NCI-H510A (cell line): Measurements from ENCODE around the gene RRM2.
"Not testable (repeated sequence)": the region's sequence is repeated elsewhere in the genome, so short reads cannot be mapped to it uniquely, and the experiment has no call there.

Experiments used
- DNase-seq: peaks from one replicate; lab custom pipeline; 2025; lab: John Stamatoyannopoulos, UW

The RRM2 gene

DNA sequence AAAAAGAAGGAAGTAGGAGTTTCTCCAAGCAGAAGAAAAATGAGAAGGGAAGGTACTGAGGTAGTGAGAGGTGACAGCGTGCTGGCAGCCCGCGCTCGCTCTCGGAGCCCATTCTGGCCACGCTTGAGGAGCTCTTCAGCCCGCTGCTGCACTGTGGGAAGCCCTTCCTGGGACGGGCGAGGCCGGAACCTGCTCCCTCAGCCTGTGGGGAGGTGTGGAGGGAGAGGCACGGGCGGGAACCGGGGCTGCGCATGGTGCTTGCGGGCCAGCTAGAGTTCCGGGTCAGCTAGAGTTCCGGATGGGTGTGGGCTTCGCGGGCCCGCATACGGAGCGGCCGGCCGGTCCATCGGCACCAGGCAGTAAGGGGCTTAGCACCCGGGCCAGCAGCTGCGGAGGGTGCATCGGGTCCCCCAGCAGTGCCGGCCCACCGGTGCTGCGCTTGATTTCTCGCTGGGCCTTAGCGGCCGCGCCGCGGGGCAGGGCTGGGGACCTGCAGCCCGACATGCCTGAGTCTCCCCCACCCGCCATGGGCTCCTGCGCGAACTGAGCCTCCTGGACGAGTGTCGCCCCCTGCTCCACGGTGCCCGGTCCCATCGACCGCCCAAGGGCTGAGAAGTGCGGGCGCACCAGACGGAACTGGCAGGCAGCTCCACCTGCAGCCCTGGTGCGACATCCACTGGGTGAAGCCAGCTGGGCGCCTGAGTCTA is 31.2 kb upstream of the RRM2 start:
- DNase-seq, result no peak

DNA sequence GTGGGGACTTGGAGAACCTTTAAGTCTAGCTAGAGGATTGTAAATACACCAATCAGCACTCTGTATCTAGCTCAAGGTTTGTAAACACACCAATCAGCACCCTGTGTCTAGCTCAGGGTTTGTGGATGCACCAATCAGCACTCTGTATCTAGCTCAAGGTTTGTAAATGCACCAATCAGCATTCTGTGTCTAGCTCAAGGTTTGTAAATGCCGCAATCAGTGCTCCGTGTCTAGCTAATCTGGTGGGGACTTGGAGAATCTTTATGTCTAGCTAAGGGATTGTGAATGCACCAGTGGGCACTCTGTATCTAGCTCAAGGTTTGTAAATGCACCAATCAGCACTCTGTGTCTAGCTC is 30.7 kb upstream of the RRM2 start:
- not testable (repeated sequence) for DNase-seq

DNA sequence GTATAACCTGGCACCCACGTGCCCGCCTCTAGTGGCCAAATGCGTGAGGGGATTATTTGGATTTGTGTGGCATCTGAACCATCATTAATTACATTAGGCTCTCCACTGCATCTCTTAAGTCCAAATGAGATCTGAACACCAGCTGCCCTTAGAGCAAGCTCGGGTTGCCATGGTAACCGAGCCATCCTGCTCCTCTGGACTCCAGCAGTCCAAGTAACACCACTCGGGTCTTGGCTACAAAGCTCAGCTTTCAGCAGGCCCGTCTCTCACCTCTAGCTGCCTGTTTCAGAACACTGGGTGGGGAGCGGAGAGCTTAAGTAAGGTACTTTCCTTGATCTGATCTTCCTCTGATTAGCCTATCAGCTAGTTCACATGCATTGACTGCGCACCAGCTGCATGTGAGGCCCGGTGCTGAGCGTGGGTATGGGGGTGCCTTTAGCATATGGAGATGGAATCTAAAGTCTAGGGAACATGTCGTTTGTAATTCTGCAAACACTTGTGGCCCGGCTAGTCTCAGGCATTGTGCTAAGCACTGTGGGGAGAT is 28.2 kb upstream of the RRM2 start:
- DNase-seq, result no peak

DNA sequence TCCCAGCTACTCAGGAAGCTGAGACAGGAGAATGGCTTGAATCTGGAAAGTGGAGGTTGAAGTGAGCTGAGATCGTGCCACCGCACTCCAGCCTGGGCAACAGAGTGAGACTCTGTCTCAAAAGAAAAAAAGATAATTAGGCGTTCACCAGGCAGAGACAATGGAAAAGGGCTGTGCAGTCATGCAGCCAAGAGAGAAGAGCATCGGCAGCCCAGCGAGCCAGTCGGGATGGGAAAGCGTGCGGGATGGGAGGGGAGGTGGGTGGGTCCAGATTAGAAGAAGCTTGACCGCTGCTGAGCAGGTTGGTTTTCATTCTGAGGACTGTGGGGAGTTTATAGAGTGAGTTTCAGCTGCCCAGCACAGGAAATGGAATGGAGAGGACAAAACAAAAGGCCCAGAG is 27.4 kb upstream of the RRM2 start:
- DNase-seq, result no peak

DNA sequence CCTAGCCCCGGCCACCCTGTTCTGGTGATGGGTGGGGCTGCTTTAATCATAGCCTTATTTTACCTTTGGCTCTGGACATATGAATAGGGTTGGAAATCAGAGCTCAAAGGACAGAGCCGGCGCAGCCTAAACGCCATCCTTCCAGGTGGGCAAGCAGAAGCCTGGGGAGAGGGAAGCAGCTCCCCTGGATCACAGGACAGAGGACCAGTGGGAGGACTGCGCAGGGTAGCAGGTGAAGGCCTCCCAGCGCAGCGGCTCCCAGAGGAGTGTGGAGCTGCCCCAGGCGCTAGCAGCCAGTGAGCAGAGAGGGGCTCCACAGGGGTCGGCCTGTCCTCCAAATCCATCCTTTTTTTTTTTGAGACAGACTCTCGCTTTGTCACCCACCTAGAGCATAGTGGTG is 25.9 kb upstream of the RRM2 start:
- DNase-seq, result no peak

DNA sequence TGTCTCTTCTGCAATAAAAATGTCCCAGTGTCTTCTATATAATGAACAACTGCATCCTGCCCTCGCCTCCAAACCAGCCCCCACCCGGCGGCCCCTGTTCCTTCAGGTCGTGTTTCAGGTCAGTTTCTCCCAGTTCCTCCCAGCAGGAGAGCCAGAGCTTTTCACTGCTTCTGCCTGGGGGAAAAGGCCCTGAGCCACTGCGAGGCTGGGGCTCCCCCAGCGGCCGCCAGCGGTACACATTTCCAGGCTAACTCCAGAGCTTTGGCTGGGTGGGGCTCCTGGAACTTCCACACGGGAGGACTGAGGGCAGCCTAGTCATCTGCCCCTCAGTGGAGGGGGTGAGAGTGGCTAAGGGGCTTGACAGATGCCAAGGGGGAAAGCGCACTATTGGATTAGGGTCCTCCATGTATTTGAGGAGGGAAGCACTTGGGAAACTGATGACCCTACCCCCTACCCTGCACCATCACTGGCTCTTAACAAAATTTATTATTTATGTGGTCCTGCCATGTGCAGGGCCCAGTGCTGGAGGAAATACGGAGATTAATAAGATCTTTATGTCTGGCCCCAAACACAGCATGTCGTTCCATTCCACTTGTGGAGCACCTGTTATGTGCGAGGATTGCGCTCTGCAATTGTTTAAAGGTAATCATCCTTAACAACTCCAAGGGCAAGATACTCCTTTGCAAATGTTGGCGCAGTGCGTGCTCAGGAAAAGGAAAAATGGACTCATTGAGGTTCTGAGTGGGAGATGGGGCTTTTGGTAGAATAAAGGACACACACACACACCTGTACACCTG is 25.0 kb upstream of the RRM2 start:
- DNase-seq, result peak; percentile 37

DNA sequence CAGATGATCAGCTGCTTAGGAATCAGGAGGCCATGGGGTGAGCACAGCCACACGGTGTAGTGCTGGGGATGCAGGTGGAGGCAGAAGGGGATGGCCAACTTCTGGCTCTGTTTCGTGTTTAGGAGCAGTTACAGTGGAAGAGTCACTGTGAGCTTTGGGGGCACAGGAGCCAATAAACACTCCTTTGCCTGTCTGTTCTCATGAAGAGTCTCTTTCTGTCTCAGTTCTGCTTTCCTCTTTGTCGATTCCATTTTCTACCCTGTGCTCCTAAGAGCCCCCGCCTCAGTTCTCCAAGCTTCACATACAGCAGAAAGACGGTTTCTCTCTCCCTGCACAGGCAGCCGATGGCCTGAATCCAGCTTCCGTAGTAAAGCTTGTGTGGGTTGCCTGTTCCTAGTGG is 21.0 kb upstream of the RRM2 start:
- no peak for DNase-seq

DNA sequence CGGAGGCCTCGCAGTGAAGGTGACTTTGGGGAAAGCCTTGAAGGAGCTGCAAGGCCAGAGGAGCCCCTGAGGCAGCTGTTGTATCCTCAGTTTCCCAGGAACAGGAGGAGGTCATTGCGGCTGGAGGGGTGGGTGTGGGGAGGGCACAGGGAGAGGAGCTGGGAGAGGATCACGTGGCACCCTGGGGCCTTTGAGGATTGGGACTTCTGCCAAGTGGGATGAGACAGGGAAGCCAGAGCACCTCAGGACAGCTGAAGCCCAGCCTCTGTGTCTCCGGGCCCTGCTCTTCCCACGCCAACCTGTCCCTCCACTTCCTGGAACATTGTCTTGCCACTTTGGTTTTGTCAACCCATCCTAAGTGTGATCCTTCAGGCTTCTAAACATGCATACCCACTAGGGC is 19.4 kb upstream of the RRM2 start:
- DNase-seq, result no peak

DNA sequence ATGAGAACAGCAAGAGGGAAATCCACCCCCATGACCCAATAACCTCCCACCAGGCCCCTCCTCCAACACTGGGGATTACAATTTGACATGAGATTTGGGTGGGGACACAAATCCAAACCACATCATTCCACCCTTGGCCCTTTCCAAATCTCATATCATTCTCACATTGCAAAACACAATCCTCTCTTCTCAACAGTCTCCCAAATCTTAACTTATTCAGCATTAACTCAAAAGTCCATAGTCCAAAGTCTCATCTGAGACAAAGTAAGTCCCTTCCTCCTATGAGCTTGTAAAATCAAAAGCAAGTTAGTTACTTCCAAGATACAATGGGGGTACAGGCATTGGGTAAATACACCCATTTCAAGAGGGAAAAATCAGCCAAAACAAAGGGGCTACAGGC is 17.6 kb upstream of the RRM2 start:
- not testable (repeated sequence) for DNase-seq

DNA sequence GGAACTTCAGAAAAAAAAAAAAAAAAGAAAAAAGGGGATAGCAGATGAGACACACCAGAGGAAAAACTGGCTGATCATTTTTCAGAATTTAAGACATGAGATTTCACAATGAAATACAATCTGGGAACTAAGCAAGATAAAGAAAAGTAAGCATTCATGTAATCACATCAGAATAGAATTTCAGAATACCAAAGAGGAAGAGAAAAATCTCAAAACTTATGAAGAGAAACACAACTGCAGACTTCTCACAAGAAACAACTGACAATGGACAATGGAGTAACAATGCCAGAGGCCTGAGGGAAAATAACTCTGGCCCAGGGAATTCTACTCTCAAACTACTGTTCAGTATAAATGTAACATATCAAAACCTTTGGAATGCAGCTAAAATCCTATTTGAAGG is 13.2 kb upstream of the RRM2 start:
- DNase-seq, result no peak

DNA sequence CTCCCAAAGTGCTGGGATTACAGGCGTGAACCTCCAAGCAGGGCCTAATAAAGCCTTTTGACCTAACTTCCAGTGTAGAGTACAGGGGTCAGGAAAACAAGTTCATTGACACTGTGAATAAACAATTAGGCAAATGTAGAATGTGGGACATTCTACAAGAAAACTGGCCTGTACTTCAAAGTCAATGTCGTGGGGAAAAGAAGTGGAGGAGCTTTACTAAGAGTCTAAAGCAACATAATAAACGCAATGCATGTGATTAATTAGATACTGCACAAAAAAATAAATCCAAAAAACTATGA is 3.6 kb upstream of the RRM2 start:
- no peak for DNase-seq

DNA sequence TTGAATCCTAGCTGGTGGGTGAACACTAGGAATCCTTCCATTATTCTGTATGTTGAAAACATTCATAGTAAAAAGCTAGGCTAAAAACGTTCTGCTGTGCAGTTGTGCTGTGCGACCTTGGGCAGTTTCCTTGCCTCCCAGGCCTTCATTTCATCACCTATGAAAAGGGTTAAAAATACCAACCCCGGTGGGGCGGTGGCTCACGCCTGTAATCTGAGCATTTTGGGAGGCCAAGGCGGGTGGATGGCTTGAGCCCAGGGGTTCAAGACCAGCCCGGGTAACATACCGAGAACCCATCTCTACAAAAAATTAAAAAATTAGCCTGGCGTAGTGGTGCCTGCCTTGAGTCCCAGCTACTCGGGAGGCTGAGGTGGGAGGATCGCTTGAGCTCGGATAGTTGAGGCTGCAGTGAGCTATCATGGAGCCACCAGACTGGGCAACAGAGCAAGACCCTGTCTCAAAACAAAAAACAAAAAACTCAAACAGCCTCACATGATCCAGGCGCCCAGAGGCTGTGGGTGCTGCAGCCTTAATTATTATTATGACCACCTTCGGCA is 2.9 kb upstream of the RRM2 start:
- no peak for DNase-seq

DNA sequence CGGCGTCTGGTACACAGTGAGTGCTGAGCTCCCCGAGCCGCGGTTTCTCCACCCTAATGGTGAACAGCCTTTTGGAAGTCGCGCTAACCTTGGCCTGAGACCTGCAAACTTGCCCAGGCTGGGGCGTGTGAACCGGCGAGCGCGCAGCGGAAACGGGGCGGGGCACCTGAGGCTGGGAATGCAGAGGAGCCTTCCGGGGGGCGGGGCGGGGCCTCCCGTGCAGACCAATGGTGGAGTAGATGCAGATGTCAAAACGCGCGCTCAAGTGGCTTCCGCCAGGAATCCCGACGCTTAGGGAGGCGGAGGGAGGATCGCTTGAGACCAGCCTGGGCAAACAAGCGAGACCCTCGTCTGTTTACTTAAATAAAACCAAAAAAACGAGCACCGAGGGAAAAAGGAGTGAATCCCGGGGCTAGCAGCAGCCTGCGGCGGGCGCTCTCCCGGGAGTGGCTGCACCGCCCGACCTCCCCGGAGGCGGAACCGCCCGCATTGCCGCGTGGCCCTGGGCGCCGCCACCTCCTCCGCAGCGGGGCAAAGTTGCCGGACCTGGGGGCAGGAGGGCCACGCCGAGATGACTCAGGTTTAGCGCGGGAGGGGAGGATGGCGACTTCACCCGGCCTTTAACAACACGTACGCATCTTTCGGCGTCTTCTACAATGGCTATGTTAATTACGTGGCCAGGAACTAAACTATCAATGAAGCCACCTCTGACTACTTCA is 2.2 kb upstream of the RRM2 start:
- peak; percentile 97 for DNase-seq

DNA sequence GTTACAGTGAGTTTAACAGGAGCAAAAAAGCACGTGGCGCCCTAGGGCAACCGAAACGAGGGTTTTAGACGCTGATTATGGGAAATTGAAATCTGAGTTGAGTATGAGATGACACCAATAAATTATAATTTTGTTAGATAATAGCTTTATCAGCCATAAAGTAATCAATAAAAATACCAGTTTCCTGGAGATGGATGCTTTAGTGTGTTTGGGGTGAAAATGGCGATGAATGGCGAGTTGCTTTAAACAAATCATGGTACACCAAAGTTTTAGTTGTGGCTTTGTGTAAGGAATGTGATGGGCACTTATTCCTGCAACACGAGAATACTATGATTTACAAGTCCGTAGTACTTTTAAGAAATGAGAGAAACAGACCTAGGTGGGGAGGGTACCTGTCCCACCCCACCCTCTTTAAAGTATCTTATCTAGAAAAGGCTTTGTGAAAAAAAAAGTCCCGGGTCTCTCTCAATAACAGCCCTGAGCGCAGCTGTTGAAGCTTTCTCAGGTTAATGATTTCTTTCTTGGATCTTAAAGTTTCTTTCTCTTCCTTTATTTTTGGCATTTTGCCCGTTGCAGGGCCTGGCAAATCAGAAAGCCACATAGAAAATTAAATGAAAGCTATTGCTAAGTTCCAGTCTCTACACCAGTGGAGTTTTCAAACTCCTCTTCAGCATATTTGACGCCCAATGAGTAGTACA is 1.5 kb upstream of the RRM2 start:
- DNase-seq, result no peak

DNA sequence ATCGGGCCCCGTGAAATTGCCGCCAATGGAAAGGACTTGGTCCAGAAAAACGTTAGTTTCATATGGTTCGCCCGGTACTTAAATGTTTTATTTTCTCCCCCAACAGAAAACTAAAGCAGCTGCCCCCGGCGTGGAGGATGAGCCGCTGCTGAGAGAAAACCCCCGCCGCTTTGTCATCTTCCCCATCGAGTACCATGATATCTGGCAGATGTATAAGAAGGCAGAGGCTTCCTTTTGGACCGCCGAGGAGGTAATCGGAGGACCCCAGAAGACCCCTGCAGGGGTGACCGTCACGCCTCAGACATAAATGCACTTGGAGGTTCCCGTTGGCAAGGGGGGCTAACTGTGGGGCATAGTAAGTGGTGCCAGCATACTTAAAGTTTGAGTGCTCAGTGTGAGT is 742 bp downstream of the RRM2 start:
- DNase-seq, result no peak

DNA sequence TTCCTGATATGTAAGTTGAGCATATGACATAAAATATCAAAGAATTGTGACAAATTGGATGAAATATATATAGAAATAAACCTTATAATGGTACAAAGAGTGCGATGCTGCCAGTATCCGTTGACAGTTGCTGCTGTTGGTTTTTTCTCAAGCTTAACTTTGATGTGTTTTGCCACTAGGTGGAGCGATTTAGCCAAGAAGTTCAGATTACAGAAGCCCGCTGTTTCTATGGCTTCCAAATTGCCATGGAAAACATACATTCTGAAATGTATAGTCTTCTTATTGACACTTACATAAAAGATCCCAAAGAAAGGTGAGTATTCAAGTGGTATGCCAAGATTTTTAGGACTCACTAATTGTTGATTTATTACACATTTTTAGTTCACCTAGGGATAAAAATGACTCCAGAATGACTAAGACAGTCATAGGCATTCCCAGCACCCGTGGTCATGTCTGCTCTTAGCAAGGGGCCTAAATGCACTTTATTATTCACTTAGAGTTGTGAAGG is 2.1 kb downstream of the RRM2 start:
- no peak for DNase-seq

DNA sequence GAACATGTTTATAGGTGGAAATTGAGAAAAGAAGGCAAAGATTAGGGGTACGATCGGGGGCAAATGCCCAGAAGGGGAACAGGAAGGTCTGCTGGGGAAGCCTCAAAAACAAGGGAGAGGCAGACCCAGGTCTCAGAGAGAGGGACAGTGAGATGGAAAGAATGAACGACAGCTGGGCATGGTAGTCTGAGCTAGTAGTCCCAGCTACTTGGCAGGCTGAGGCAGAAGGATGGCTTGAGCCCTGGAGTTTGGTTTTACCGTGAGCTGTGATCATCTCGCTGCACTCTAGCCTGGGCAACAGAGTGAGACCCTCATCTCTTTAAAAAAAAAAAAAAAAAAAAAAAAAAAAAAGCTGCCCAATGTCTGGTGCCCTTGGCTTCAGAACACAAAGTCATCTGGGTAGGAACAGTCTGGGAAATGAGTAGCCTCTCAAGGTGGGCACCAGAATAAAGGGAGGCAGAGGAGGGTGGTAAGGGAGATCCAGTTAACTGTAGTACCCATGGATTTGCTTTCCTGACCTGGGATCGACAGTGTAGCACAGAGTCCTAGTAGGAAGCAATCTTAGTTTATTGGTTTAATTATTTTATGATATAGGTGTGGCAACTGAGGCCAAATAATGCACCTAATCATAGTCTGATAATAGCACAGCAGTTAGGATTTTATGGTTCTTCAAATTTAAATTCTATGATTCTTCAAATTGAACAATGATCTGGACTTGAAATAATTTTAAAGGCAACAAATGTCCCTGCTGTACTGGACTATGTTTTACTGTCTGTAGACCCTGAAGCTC is 3.5 kb downstream of the RRM2 start:
- DNase-seq, result no peak

DNA sequence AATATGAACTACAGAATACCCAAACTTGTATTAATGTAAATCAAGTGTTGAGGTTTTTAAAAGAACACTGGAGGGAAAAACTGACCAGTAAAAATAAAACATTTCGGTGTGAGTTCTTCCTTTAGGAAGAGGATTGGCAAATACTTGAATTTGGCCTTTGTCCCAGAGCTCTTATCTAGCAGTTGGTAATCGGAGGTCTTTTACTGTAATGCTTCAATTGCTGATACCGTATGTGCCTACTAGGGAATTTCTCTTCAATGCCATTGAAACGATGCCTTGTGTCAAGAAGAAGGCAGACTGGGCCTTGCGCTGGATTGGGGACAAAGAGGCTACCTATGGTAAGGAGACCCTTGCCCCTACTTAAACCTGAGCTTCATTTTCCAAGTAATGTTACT is 4.1 kb downstream of the RRM2 start:
- no peak for DNase-seq

DNA sequence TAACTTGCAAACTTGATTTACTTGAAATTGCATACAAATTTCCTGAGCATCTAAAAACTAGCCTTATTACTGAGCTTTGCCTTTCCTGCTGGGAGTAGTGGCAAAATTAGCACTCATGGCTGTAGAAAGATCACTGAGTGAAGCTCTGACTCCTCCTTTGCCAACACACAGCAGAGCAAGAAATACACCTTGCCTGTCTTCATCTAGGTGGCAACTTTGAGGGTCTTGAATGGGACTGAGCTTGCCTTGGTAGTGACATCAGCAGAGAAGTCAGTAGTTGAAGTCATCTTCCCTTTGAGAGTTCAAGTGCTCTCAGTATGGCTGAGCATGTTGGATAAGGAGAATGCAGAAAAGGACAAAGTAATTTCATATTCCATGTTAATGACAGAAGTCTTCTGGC is 5.9 kb downstream of the RRM2 start:
- no peak for DNase-seq

DNA sequence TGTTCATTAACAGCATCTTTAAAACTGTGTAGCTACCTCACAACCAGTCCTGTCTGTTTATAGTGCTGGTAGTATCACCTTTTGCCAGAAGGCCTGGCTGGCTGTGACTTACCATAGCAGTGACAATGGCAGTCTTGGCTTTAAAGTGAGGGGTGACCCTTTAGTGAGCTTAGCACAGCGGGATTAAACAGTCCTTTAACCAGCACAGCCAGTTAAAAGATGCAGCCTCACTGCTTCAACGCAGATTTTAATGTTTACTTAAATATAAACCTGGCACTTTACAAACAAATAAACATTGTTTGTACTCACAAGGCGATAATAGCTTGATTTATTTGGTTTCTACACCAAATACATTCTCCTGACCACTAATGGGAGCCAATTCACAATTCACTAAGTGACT is 7.0 kb downstream of the RRM2 start:
- no peak for DNase-seq

DNA sequence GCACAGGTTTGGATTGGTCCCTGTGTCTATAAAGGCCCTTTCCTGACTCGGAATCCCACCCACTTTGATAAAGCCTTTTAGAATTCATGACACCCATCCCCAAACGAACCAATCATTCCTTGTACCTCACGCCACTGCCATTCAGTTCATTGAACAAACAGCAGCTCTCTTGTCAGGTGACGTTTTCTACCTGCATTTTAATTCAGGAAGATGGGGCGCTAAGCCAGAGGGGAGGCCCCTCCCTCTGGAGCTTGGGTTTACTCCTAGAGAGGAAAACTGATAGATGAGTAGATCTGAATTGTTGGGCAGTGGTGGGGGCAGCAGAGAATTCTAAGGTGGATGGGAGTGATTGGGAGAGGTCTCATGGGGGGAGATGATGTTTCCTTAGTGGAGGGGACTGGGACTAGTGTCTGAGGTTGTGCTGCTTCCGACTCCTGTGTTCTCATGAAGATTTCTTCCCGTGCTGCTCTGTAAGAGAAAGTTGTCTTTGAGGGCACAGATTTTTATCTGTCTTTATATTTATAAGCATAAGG is 9.6 kb downstream of the RRM2 start:
- no peak for DNase-seq
